Measurements from ENCODE around the gene GALC. TPM values are rescaled to one million over a fixed set of nuclear protein-coding genes. Genes with fewer than 3 reads are reported as not detected.

Gene GALC
- polyA plus RNA-seq, 12 donors, result 19.3 to 31.9 (median 25.2) TPM; not detected in 1

- no peak for DNase-seq
Observed at GRCh38 chr14:88008039-88008742, 15.2 kb upstream of the GALC start.

- no peak for DNase-seq
Observed at GRCh38 chr14:88007608-88008007, 14.6 kb upstream of the GALC start.

- DNase-seq, result no peak
Observed at GRCh38 chr14:88005978-88006851, 13.2 kb upstream of the GALC start.

GRCh38 chr14:88005050-88005481 lies 12.1 kb upstream of the GALC start, which contains the start of gene GPR65:
TSS of gene GPR65 (plus strand) at chr14:88005135. CDS start at chr14:88010848, 5,713 bp downstream.
- no peak for DNase-seq

- DNase-seq, result no peak
Observed at GRCh38 chr14:88004506-88005036, 11.6 kb upstream of the GALC start.

- no peak for DNase-seq
Observed at GRCh38 chr14:88003425-88003824, 10.4 kb upstream of the GALC start.

- no peak for DNase-seq
Observed at GRCh38 chr14:88002421-88003075, 9.6 kb upstream of the GALC start.

- no peak for DNase-seq
Observed at GRCh38 chr14:87999277-87999676, 6.3 kb upstream of the GALC start.

GRCh38 chr14:87998482-87998881 lies 5.5 kb upstream of the GALC start:
- no peak for DNase-seq

- DNase-seq, result no peak
Observed at GRCh38 chr14:87996291-87996592, 3.3 kb upstream of the GALC start.

- DNase-seq, result no peak
Observed at GRCh38 chr14:87995500-87996290, 2.7 kb upstream of the GALC start.

GRCh38 chr14:87994974-87995373 lies 2.0 kb upstream of the GALC start:
- no peak for DNase-seq

- peak; percentile 52 for DNase-seq
Observed at GRCh38 chr14:87992346-87992717, 650 bp downstream of the GALC start.

GRCh38 chr14:87990682-87991081 lies 2.3 kb downstream of the GALC start:
- no peak for DNase-seq

GRCh38 chr14:87989956-87990299 lies 3.1 kb downstream of the GALC start:
- DNase-seq, result no peak

- no peak for DNase-seq
Observed at GRCh38 chr14:87989221-87989955, 3.6 kb downstream of the GALC start.

- no peak for DNase-seq
Observed at GRCh38 chr14:87979689-87980088, 13.3 kb downstream of the GALC start.

- DNase-seq, result no peak
Observed at GRCh38 chr14:87975636-87976035, 17.3 kb downstream of the GALC start.

- no peak for DNase-seq
Observed at GRCh38 chr14:87971010-87971409, 22.0 kb downstream of the GALC start.

GRCh38 chr14:87967496-87967895 lies 25.5 kb downstream of the GALC start:
- DNase-seq, result no peak

- no peak for DNase-seq
Observed at GRCh38 chr14:87966816-87967215, 26.2 kb downstream of the GALC start.

Measured in muscle of arm (tissue), 12 donors.